OCI-LY7 (cell line): ENCODE results near the gene ASB1.

ENCODE experiments used
- EZH2phosphoT487 ChIP-seq: fragments of 200-600 bp; sonication (generic); IDR thresholded peaks from 2 replicates; pipeline ENCODE4 v1.6.1; 2018; ENCODE audit warnings: low read depth, borderline replicate concordance, mild to moderate bottlenecking, mixed run types, antibody characterized with exemption, low read length, moderate library complexity, mixed read lengths
- TF ChIP-seq, protein P1 (sequence below): fragments of 200-600 bp; sonication (generic); conservative IDR thresholded peaks from 2 replicates; pipeline ENCODE4 v1.5.1; 2014; ENCODE audit warnings: mild to moderate bottlenecking, antibody characterized with exemption, low read length, moderate library complexity, mixed read lengths

DNA sequence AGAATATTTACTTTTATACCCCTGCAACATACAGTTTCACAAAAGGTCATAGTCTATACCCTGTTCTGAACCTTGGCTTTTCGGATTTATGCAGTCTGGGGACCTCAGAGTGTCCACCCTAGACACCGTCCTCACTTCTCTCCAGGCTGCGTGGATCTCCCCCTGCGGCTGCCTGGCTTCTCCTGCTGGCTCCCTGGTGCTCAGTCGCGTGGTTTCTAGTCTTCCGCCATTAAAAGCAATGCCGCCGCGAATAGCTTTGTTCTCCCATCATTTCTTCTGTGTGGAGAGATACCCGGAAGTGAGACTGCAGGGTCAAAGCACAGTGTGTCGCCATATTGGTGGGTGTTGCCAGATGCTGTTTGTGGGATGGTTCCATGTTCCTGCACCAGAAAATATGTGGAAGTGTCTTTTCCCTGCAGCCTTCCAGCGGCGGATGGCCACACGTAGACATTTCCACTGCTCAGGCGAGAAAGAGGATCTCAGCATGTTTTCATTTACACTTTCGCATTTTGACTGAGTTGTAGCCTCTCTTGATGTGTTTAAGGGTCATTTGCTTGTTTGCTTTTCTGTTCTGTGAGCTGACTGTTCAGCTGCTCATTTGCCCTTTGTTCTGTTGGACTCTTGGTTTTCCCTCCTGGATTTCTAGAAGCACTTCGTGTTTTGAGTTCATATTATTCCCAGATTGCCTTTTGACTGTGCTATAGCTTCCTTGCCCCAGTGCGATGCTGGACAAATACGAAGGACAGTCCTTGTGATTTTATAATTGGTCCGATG, 22.9 kb upstream of the ASB1 start:
- TF ChIP-seq, protein P1, sequence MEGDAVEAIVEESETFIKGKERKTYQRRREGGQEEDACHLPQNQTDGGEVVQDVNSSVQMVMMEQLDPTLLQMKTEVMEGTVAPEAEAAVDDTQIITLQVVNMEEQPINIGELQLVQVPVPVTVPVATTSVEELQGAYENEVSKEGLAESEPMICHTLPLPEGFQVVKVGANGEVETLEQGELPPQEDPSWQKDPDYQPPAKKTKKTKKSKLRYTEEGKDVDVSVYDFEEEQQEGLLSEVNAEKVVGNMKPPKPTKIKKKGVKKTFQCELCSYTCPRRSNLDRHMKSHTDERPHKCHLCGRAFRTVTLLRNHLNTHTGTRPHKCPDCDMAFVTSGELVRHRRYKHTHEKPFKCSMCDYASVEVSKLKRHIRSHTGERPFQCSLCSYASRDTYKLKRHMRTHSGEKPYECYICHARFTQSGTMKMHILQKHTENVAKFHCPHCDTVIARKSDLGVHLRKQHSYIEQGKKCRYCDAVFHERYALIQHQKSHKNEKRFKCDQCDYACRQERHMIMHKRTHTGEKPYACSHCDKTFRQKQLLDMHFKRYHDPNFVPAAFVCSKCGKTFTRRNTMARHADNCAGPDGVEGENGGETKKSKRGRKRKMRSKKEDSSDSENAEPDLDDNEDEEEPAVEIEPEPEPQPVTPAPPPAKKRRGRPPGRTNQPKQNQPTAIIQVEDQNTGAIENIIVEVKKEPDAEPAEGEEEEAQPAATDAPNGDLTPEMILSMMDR: no peak
- no peak for TF ChIP-seq EZH2phosphoT487
